ENCODE measurements around the gene DNAH1. TPM values are rescaled to one million over a fixed set of nuclear protein-coding genes. Genes with fewer than 3 reads are reported as not detected.

DNAH1 gene
- total and polyA plus RNA-seq, 4 donors: 4.2 to 12.9 (median 9.9) TPM

- Histone ChIP-seq H3K9me3 (ENCODE audit: control insufficient read depth, insufficient read depth, low read length) (no peaks in the 10 kb centered on the region), H3K27ac (ENCODE audit: low read depth, low read length) (no peak overlapping the region), H3K4me3 (ENCODE audit: low read depth, low read length) (no peak overlapping the region), H3K4me1 (ENCODE audit: control insufficient read depth, insufficient read depth, low read length) (peaks cover 13% of the 10 kb centered on the region), H3K36me3 (ENCODE audit: control insufficient read depth, insufficient read depth, low read length) (peaks cover 89% of the 10 kb centered on the region), H3K27me3 (ENCODE audit: control insufficient read depth, insufficient read depth, low read length) (no peaks in the 10 kb centered on the region)
- 86% methylated on average over 1 of the region's 4 CpGs for WGBS (ENCODE audit: insufficient coverage)
- DNase-seq (ENCODE audit: low read depth in 4 of 6, low spot score in 6 of 6): no peak
These were observed 45.8 kb downstream of the DNAH1 start for GRCh38 chr3:52361898-52362297.

GRCh38 chr3:52364322-52365035, 48.4 kb downstream of the DNAH1 start:
- no peaks in the 10 kb centered on the region for H3K27me3 ChIP-seq (ENCODE audit: control insufficient read depth, insufficient read depth, low read length)
- peaks cover 29% of the 10 kb centered on the region for H3K4me1 ChIP-seq (ENCODE audit: control insufficient read depth, insufficient read depth, low read length)
- H3K36me3 ChIP-seq (ENCODE audit: control insufficient read depth, insufficient read depth, low read length): peaks cover 83% of the 10 kb centered on the region
- H3K4me3 ChIP-seq (ENCODE audit: low read depth, low read length): no peak overlapping the region
- no peaks in the 10 kb centered on the region for H3K9me3 ChIP-seq (ENCODE audit: control insufficient read depth, insufficient read depth, low read length)
- H3K27ac ChIP-seq (ENCODE audit: low read depth, low read length): no peak overlapping the region
- DNase-seq (ENCODE audit: low read depth in 4 of 6, low spot score in 6 of 6): no peak
- 91% methylated on average over 19 of the region's 19 CpGs for WGBS (ENCODE audit: insufficient coverage)

- peaks cover 29% of the 10 kb centered on the region for H3K4me1 ChIP-seq (ENCODE audit: control insufficient read depth, insufficient read depth, low read length)
- peaks cover 81% of the 10 kb centered on the region for H3K36me3 ChIP-seq (ENCODE audit: control insufficient read depth, insufficient read depth, low read length)
- H3K27me3 ChIP-seq (ENCODE audit: control insufficient read depth, insufficient read depth, low read length): no peaks in the 10 kb centered on the region
- H3K9me3 ChIP-seq (ENCODE audit: control insufficient read depth, insufficient read depth, low read length): no peaks in the 10 kb centered on the region
- WGBS (ENCODE audit: insufficient coverage): 44% methylated on average over 9 of the region's 10 CpGs
- peak in 5 of 6 donors; percentile 5 to 62 (median 32) for DNase-seq (ENCODE audit: low read depth in 4 of 6, low spot score in 6 of 6)
- no peak overlapping the region for H3K4me3 ChIP-seq (ENCODE audit: low read depth, low read length)
- H3K27ac ChIP-seq (ENCODE audit: low read depth, low read length): no peak overlapping the region
These were observed 50.4 kb downstream of the DNAH1 start for GRCh38 chr3:52366527-52366926.

DNA sequence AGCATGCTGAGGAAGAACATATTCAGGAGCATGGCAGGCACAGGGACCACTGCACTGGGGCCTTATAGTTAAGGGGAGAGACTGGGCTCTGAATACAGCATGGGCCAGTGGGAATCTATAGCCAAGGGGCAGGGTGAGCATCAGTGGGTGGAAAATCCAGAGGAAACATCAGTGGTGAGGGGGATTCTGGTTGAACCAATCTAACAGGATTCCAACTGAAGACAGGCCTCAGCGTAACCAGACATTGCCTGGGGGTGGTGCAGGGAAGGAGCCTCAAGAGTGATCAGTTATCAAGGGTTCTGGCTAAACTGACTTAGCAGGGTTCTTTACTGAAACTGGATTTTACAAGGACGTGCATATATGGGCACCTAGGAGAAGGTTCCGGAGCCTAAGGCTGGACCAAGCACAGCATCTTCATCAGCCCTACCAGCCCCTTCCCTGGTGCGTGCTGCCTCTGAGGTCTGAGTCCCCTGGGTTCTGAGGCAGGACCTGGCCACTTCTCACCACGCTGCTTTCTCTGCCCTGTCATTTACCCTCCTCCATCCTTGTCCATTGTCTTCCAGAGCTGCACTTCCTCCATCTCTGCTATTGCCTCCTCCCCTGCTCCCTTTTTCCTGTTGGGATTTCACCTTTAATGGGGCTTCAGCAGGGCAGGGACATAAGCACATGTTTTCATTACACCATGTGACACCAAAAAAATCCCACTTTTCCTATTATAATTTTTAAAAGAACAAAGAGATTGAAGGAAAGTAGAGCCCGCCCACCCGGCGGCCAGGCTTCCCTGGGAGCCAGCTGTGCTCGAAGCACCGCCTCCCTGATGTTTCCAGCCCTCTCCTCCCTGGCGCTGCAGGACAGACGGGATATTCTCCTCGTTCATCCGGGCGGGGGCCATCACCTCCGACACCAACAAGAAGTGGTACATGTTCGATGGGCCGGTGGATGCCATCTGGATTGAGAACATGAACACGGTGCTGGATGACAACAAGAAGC, 52.1 kb downstream of the DNAH1 start:
- no peak overlapping the region for H3K27ac ChIP-seq (ENCODE audit: low read depth, low read length)
- 52% methylated on average over 16 of the region's 19 CpGs for WGBS (ENCODE audit: insufficient coverage)

DNA sequence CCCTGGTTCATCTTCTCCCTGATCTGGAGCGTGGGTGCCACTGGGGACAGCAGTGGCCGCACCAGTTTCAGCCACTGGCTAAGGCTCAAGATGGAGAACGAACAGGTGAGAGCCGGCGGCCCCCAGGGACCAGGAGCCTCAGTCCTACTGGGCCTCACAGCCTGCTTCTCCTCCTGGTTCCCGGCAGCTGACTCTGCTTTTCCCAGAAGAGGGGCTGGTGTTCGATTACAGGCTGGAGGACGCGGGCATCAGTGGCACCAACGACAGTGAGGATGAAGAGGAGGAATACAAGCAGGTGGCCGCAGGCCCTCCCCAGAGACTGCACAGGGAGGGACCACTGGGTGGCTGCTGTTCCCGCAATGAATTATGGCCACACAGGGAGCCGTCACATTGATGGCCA, 54.4 kb downstream of the DNAH1 start:
- no peaks in the 10 kb centered on the region for H3K9me3 ChIP-seq (ENCODE audit: control insufficient read depth, insufficient read depth, low read length)
- DNase-seq (ENCODE audit: low read depth in 4 of 6, low spot score in 6 of 6): no peak
- no peaks in the 10 kb centered on the region for H3K27me3 ChIP-seq (ENCODE audit: control insufficient read depth, insufficient read depth, low read length)
- H3K36me3 ChIP-seq (ENCODE audit: control insufficient read depth, insufficient read depth, low read length): peaks cover 63% of the 10 kb centered on the region
- H3K4me1 ChIP-seq (ENCODE audit: control insufficient read depth, insufficient read depth, low read length): peaks cover 29% of the 10 kb centered on the region
- 79% methylated on average over 12 of the region's 13 CpGs for WGBS (ENCODE audit: insufficient coverage)
- no peak overlapping the region for H3K27ac ChIP-seq (ENCODE audit: low read depth, low read length)
- H3K4me3 ChIP-seq (ENCODE audit: low read depth, low read length): no peak overlapping the region

More for the DNA sequence above, 52.1 kb downstream of the DNAH1 start:
- Histone ChIP-seq H3K4me1 (ENCODE audit: control insufficient read depth, insufficient read depth, low read length) (peaks cover 29% of the 10 kb centered on the region), H3K36me3 (ENCODE audit: control insufficient read depth, insufficient read depth, low read length) (peaks cover 79% of the 10 kb centered on the region), H3K27me3 (ENCODE audit: control insufficient read depth, insufficient read depth, low read length) (no peaks in the 10 kb centered on the region), H3K4me3 (ENCODE audit: low read depth, low read length) (no peak overlapping the region), H3K9me3 (ENCODE audit: control insufficient read depth, insufficient read depth, low read length) (no peaks in the 10 kb centered on the region)
- DNase-seq (ENCODE audit: low read depth in 4 of 6, low spot score in 6 of 6): peak in 2 of 6 donors; percentile 24 to 36

GRCh38 chr3:52372822-52373504, 56.8 kb downstream of the DNAH1 start:
- H3K36me3 ChIP-seq (ENCODE audit: control insufficient read depth, insufficient read depth, low read length): peaks cover 67% of the 10 kb centered on the region
- H3K4me3 ChIP-seq (ENCODE audit: low read depth, low read length): no peak overlapping the region
- no peak overlapping the region for H3K27ac ChIP-seq (ENCODE audit: low read depth, low read length)
- WGBS (ENCODE audit: insufficient coverage): 33% methylated on average over 36 of the region's 40 CpGs
- H3K4me1 ChIP-seq (ENCODE audit: control insufficient read depth, insufficient read depth, low read length): peaks cover 13% of the 10 kb centered on the region
- H3K27me3 ChIP-seq (ENCODE audit: control insufficient read depth, insufficient read depth, low read length): no peaks in the 10 kb centered on the region
- no peak for DNase-seq (ENCODE audit: low read depth in 4 of 6, low spot score in 6 of 6)
- H3K9me3 ChIP-seq (ENCODE audit: control insufficient read depth, insufficient read depth, low read length): no peaks in the 10 kb centered on the region

- no CpG with 5 or more reads among the region's 6 CpGs for WGBS (ENCODE audit: insufficient coverage)
- H3K9me3 ChIP-seq (ENCODE audit: control insufficient read depth, insufficient read depth, low read length): no peaks in the 10 kb centered on the region
- peaks cover 68% of the 10 kb centered on the region for H3K36me3 ChIP-seq (ENCODE audit: control insufficient read depth, insufficient read depth, low read length)
- DNase-seq (ENCODE audit: low read depth in 4 of 6, low spot score in 6 of 6): peak in 1 of 6 donors; percentile 9
- H3K27me3 ChIP-seq (ENCODE audit: control insufficient read depth, insufficient read depth, low read length): no peaks in the 10 kb centered on the region
- no peak overlapping the region for H3K4me3 ChIP-seq (ENCODE audit: low read depth, low read length)
- H3K27ac ChIP-seq (ENCODE audit: low read depth, low read length): no peak overlapping the region
- peaks cover 5% of the 10 kb centered on the region for H3K4me1 ChIP-seq (ENCODE audit: control insufficient read depth, insufficient read depth, low read length)
These were observed 57.6 kb downstream of the DNAH1 start for GRCh38 chr3:52373676-52374075.

DNA sequence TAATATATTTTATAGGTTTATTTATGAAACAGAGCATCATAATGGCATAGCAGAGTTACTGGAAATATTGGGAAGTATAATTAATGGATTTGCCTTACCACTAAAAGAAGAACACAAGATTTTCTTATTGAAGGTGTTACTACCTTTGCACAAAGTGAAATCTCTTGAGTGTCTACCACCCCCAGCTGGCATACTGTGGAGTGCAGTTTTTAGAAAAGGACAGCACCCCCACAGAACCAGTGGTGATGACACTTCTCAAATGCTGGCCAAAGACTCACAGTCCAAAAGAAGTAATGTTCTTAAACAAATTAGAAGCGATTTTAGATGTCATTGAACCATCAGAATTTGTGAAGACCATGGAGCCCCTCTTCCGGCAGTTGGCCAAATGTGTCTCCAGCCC, 58.1 kb downstream of the DNAH1 start:
- H3K4me1 ChIP-seq (ENCODE audit: control insufficient read depth, insufficient read depth, low read length): peaks cover under 1% of the 10 kb centered on the region
- WGBS (ENCODE audit: insufficient coverage): 89% methylated on average over 1 of the region's 2 CpGs
- no peak for DNase-seq (ENCODE audit: low read depth in 4 of 6, low spot score in 6 of 6)
- H3K9me3 ChIP-seq (ENCODE audit: control insufficient read depth, insufficient read depth, low read length): no peaks in the 10 kb centered on the region
- H3K27me3 ChIP-seq (ENCODE audit: control insufficient read depth, insufficient read depth, low read length): no peaks in the 10 kb centered on the region
- no peak overlapping the region for H3K4me3 ChIP-seq (ENCODE audit: low read depth, low read length)
- peaks cover 64% of the 10 kb centered on the region for H3K36me3 ChIP-seq (ENCODE audit: control insufficient read depth, insufficient read depth, low read length)
- H3K27ac ChIP-seq (ENCODE audit: low read depth, low read length): no peak overlapping the region

- no peaks in the 10 kb centered on the region for H3K4me1 ChIP-seq (ENCODE audit: control insufficient read depth, insufficient read depth, low read length)
- peaks cover 41% of the 10 kb centered on the region for H3K36me3 ChIP-seq (ENCODE audit: control insufficient read depth, insufficient read depth, low read length)
- no peak overlapping the region for H3K27ac ChIP-seq (ENCODE audit: low read depth, low read length)
- 85% methylated on average over 9 of the region's 10 CpGs for WGBS (ENCODE audit: insufficient coverage)
- H3K4me3 ChIP-seq (ENCODE audit: low read depth, low read length): no peak overlapping the region
- no peaks in the 10 kb centered on the region for H3K27me3 ChIP-seq (ENCODE audit: control insufficient read depth, insufficient read depth, low read length)
- no peak for DNase-seq (ENCODE audit: low read depth in 4 of 6, low spot score in 6 of 6)
- H3K9me3 ChIP-seq (ENCODE audit: control insufficient read depth, insufficient read depth, low read length): no peaks in the 10 kb centered on the region
These were observed 63.5 kb downstream of the DNAH1 start for GRCh38 chr3:52379610-52380009.
